GM12878 (cell line): ENCODE results near the gene PLCB4. TPM values are rescaled to one million over a fixed set of nuclear protein-coding genes. Genes with fewer than 3 reads are reported as not detected.

Source experiments
- ATAC-seq: fragments of 200-7000 bp; cut with Tn5 transposase; 3 replicates; pipeline ENCODE4 v1.9.1; 2020; ENCODE audit warnings: mild to moderate bottlenecking, moderate library complexity
- BruUV-seq: library from RNA; stranded (reverse); fragments of 400-500 nt; replicated peaks from 2 replicates; lab custom pipeline; 2021; lab: Mats Ljungman, UMichigan
- CTCF ChIA-PET: fragments of 300-600 bp; sonication (Branson Sonifier 250); formaldehyde crosslinking; extraction: SDS; loops from one replicate; lab custom pipeline; 2021; ENCODE audit warnings: inconsistent platforms; lab: Yijun Ruan, JAX
- POLR2A ChIA-PET: fragments of 350-600 bp; formaldehyde crosslinking; extraction: SDS; loops from one replicate; lab custom pipeline; 2021; ENCODE audit warnings: inconsistent platforms; lab: Charles Lee
- RAD21 ChIA-PET: fragments of 300-600 bp; sonication (Branson Sonifier 250); formaldehyde crosslinking; loops from one replicate; lab custom pipeline; 2023; ENCODE audit warnings: antibody characterized with exemption; ENCODE audit not compliant: unreplicated experiment; lab: Charles Lee
- SMC1A ChIA-PET: fragments of 300-600 bp; sonication (Branson Sonifier 250); formaldehyde crosslinking; loops from one replicate; lab custom pipeline; 2023; ENCODE audit not compliant: unreplicated experiment, uncharacterized antibody; lab: Charles Lee
- DNase-seq: peaks from one replicate; pipeline ENCODE4 v3.0.0-alpha.2; 2011; ENCODE audit warnings: low read depth, low spot score
- FAIRE-seq: peaks from 3 replicates; lab custom pipeline; 2011; peaks lifted over from hg19 to GRCh38; lab: Jason Lieb, UNC
- H2AFZ ChIP-seq: 2 replicates; pipeline ENCODE4 v1.6.0; 2011; ENCODE audit warnings: low read depth, low read length, control low read depth; ENCODE audit not compliant: control insufficient read depth
- H3K27ac ChIP-seq: 2 replicates; pipeline ENCODE4 v1.5.1; 2011; ENCODE audit warnings: control low read depth; ENCODE audit not compliant: control insufficient read depth, insufficient read depth
- H3K27me3 ChIP-seq, 2 experiments: replicated peaks in 1 of 2; 2 replicates each; pipeline versions ENCODE4 v1.6.0 to v1.6.1; 2011; ENCODE audit warnings: low read length in 1 of 2; ENCODE audit not compliant: control insufficient read depth in 2 of 2, insufficient read depth in 2 of 2
- H3K36me3 ChIP-seq, 2 experiments: 2 replicates each; pipeline ENCODE4 v1.5.1; 2011; ENCODE audit warnings: low read length in 1 of 2; ENCODE audit not compliant: control insufficient read depth in 2 of 2, insufficient read depth in 2 of 2
- H3K4me1 ChIP-seq: 2 replicates; pipeline ENCODE4 v1.6.1; 2011; ENCODE audit warnings: mild to moderate bottlenecking, low read length, moderate library complexity, mixed read lengths; ENCODE audit not compliant: control insufficient read depth, insufficient read depth
- H3K4me2 ChIP-seq: 2 replicates; pipeline ENCODE4 v1.6.0; 2011; ENCODE audit warnings: control low read depth; ENCODE audit not compliant: control insufficient read depth, insufficient read depth
- H3K4me3 ChIP-seq: fragments of 200-600 bp; sonication (generic); 2 replicates; pipeline ENCODE4 v1.5.1; 2016
- H3K79me2 ChIP-seq: 2 replicates; pipeline ENCODE4 v1.6.0; 2011; ENCODE audit warnings: low read length; ENCODE audit not compliant: control insufficient read depth, insufficient read depth
- H3K9ac ChIP-seq: 2 replicates; pipeline ENCODE4 v1.8.0; 2011; ENCODE audit warnings: low read length, control low read depth, mixed read lengths; ENCODE audit not compliant: control insufficient read depth, insufficient read depth
- H3K9me3 ChIP-seq: replicated peaks from 3 replicates; pipeline ENCODE4 v1.5.1; 2011; ENCODE audit warnings: mild to moderate bottlenecking, low read length; ENCODE audit not compliant: control insufficient read depth, insufficient read depth
- H4K20me1 ChIP-seq: 2 replicates; pipeline ENCODE4 v1.6.0; 2011; ENCODE audit not compliant: control insufficient read depth, insufficient read depth
- CBX5 ChIP-seq: sonication (generic); IDR thresholded peaks from 2 replicates; pipeline ENCODE4 v1.6.1; 2016; ENCODE audit warnings: low read depth, moderate library complexity, mild to moderate bottlenecking, inconsistent platforms
- HDGF ChIP-seq: fragments of 450-650 bp; IDR thresholded peaks from 2 replicates; pipeline ENCODE4 v1.6.1; 2016; ENCODE audit warnings: antibody characterized with exemption
- KAT2A ChIP-seq: conservative IDR thresholded peaks from 2 replicates; pipeline ENCODE4 v1.6.1; 2011; ENCODE audit warnings: low read depth, low read length; ENCODE audit not compliant: control insufficient read depth
- KDM1A ChIP-seq: fragments of 200-600 bp; sonication (generic); IDR thresholded peaks from 2 replicates; pipeline ENCODE4 v1.6.1; 2016; ENCODE audit warnings: borderline replicate concordance
- KLF5 ChIP-seq: fragments of 450-650 bp; IDR thresholded peaks from 2 replicates; pipeline ENCODE4 v1.6.1; 2014; ENCODE audit warnings: mild to moderate bottlenecking; ENCODE audit not compliant: partially characterized antibody
- MYB ChIP-seq: fragments of 150-350 bp; IDR thresholded peaks from 2 replicates; pipeline ENCODE4 v1.6.1; 2014; ENCODE audit warnings: mild to moderate bottlenecking, low read depth, low read length, borderline replicate concordance
- NFXL1 ChIP-seq: fragments of 450-650 bp; IDR thresholded peaks from 2 replicates; pipeline ENCODE4 v1.6.1; 2017; ENCODE audit warnings: antibody characterized with exemption, mild to moderate bottlenecking, borderline replicate concordance
- PAX5 ChIP-seq: IDR thresholded peaks from 2 replicates; pipeline ENCODE4 v1.6.1; 2011; ENCODE audit warnings: low read depth, low read length, borderline replicate concordance
- RBBP5 ChIP-seq: fragments of 200-600 bp; sonication (generic); conservative IDR thresholded peaks from 2 replicates; pipeline ENCODE4 v1.6.1; 2016
- STAT1 ChIP-seq: fragments of 450-650 bp; conservative IDR thresholded peaks from 2 replicates; pipeline ENCODE4 v1.6.1; 2014; ENCODE audit warnings: antibody characterized with exemption, mild to moderate bottlenecking
- SUPT20H ChIP-seq: IDR thresholded peaks from 2 replicates; pipeline ENCODE4 v1.6.1; 2011; ENCODE audit warnings: low read depth, mild to moderate bottlenecking, low read length, moderate library complexity, borderline replicate concordance; ENCODE audit not compliant: control insufficient read depth
- YY1 ChIP-seq: IDR thresholded peaks from 2 replicates; pipeline ENCODE4 v1.6.1; 2011; ENCODE audit warnings: low read depth, mild to moderate bottlenecking, low read length
- WGBS: methylation state at CpG from one replicate; pipeline ENCODE4 v1.1.6; 2016; ENCODE audit warnings: low lambda C conversion rate; ENCODE audit not compliant: insufficient replicate concordance, insufficient coverage; ENCODE audit errors: missing lambda C conversion rate; 5-methylcytosine and 5-hydroxymethylcytosine counted together
- in situ Hi-C: fragments of 300-500 bp; cut with MboI; formaldehyde crosslinking; loops from 9 replicates; pipeline ENCODE4 v1.14.3; 2018; ENCODE audit warnings: mixed read lengths
- intact Hi-C: fragments of 100-400 bp; cut with micrococcal nuclease; formaldehyde crosslinking; loops from one replicate; pipeline ENCODE4 v1.14.2; 2022; ENCODE audit not compliant: unreplicated experiment
- polyA plus RNA-seq, 11 experiments: library from polyadenylated mRNA; depleted of rRNA in 4 of 11; unstranded in 6 of 11; stranded (reverse) in 5 of 11; fragments of >200 nt; fragmentation: Nextera tagmentation in 4 of 11; fragmentation: Illumina TruSeq in 1 of 11; extraction: Ambion mirVana in 4 of 11; extraction: Trizol in 1 of 11; gene quantifications; 1 replicate in 1 of 11; 2 replicates in 10 of 11; pipeline versions ENCODE4 v1.2.1 to v1.2.3, GENCODE V29; 2011 to 2016; ENCODE audit warnings: inconsistent platforms in 2 of 11, missing spikeins in 2 of 11, low read depth in 1 of 11
- total RNA-seq, 4 experiments: library from RNA; depleted of rRNA in 3 of 4; stranded (reverse); fragments of >200 nt in 3 of 4; fragmentation: Illumina TruSeq in 1 of 4; extraction: Trizol in 1 of 4; gene quantifications; 2 replicates each; pipeline versions ENCODE4 v1.2.1 to v1.2.3, GENCODE V29; 2013 to 2021
- TF ChIP-seq, protein P1 (sequence below): fragments of 450-650 bp; IDR thresholded peaks from 2 replicates; pipeline ENCODE4 v1.6.1; 2014; ENCODE audit warnings: mild to moderate bottlenecking
- TF ChIP-seq, protein P2 (sequence below): fragments of 450-650 bp; IDR thresholded peaks from 2 replicates; pipeline ENCODE4 v1.6.1; 2016; ENCODE audit warnings: mild to moderate bottlenecking

Gene PLCB4
- total and polyA plus RNA-seq, 10 of the 15 experiments (the other 5 are each of a cell fraction or from before 2014, with no cell fraction given) = not detected

DNA sequence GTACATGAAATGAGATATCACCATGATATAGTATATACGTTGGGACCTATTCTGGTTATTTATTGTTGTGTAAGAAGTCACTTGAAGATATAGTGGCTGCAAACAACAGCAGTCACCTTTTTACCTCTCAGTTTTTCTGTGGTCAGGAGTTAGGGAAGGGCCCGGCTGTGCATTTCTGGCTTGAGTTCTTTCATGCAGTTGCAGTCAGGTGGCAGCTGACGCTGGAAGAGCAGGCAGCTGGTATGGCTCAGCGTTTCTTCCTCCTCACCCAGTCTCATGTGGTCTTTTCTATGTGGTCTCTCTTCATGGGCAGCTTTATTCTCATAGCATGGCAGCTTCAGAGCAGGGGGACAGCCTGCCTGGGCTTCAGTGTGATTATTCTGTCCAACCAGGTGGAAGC, 154.4 kb downstream of the PLCB4 start:
- Histone ChIP-seq H2AFZ (no peak overlapping the region), H3K4me3 (no peak overlapping the region), H3K79me2 (no peaks in the 10 kb centered on the region), H3K4me2 (no peak overlapping the region), H3K36me3 (no peaks in the 10 kb centered on the region), H3K27me3 (no peaks in the 10 kb centered on the region), H3K4me1 (no peaks in the 10 kb centered on the region), H3K9ac (no peak overlapping the region), H4K20me1 (no peaks in the 10 kb centered on the region), H3K27ac (no peak overlapping the region), H3K9me3 (no peaks in the 10 kb centered on the region)
- RAD21 ChIA-PET = no interaction called here
- TF ChIP-seq NFXL1 = no peak
- TF ChIP-seq KLF5 = no peak
- TF ChIP-seq, protein P1, sequence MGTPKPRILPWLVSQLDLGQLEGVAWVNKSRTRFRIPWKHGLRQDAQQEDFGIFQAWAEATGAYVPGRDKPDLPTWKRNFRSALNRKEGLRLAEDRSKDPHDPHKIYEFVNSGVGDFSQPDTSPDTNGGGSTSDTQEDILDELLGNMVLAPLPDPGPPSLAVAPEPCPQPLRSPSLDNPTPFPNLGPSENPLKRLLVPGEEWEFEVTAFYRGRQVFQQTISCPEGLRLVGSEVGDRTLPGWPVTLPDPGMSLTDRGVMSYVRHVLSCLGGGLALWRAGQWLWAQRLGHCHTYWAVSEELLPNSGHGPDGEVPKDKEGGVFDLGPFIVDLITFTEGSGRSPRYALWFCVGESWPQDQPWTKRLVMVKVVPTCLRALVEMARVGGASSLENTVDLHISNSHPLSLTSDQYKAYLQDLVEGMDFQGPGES = no peak
- TF ChIP-seq KAT2A = no peak
- no peak for TF ChIP-seq HDGF
- in situ Hi-C loops = no loop called here
- POLR2A ChIA-PET = no interaction called here
- CTCF ChIA-PET = interaction anchor here (0.8 kb wide), 1 partner anchor 386 kb away, joined by 3 read pairs; no protein-coding TSS in a partner anchor
- SMC1A ChIA-PET = no interaction called here
- ATAC-seq (no peak), DNase-seq (no peak), FAIRE-seq (no peak)
- no TSS peak for BruUV-seq
- WGBS = 28% methylated on average over 4 of the region's 4 CpGs
- intact Hi-C loops = no loop called here

DNA sequence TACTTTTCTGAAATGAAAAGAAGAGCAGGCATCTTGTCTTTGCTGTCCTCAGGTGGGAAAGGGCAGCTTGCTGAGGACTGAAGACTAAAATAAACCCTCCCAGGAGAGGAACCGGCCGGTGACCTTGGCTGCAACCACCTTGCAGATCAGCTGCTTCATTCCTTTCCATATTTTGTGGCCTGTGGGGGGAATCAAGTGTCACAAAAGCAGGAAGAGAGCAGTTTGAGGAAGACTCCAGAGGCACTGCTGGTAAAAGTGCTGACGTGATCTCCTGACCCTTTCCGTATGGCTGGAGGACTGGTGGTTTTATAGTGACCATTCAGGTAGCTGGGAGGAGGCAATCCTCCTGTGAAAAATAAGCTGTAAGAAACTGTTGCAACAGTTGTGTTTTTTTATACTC, 157.0 kb downstream of the PLCB4 start:
- Histone ChIP-seq H3K4me1 (no peaks in the 10 kb centered on the region), H3K36me3 (no peaks in the 10 kb centered on the region), H2AFZ (no peak overlapping the region), H3K9me3 (no peaks in the 10 kb centered on the region), H3K79me2 (no peaks in the 10 kb centered on the region), H3K4me2 (no peak overlapping the region), H3K4me3 (no peak overlapping the region), H3K27me3 (no peaks in the 10 kb centered on the region), H4K20me1 (no peaks in the 10 kb centered on the region), H3K9ac (no peak overlapping the region), H3K27ac (no peak overlapping the region)
- in situ Hi-C loops = no loop called here
- FAIRE-seq (no peak), DNase-seq (no peak), ATAC-seq (no peak)
- SMC1A ChIA-PET = no interaction called here
- BruUV-seq = no TSS peak
- POLR2A ChIA-PET = interaction anchor here (1.4 kb wide), 1 partner anchor 11 kb away, joined by 4 read pairs; no protein-coding TSS in a partner anchor
- WGBS = 64% methylated on average over 4 of the region's 4 CpGs
- intact Hi-C loops = no loop called here
- RAD21 ChIA-PET = no interaction called here
- CTCF ChIA-PET = no interaction called here
- TF ChIP-seq YY1 (no peak), KAT2A (no peak), MYB (no peak), PAX5 (no peak), KDM1A (no peak), SUPT20H (no peak), STAT1 (no peak), CBX5 (no peak), RBBP5 (no peak)
- TF ChIP-seq, protein P2, sequence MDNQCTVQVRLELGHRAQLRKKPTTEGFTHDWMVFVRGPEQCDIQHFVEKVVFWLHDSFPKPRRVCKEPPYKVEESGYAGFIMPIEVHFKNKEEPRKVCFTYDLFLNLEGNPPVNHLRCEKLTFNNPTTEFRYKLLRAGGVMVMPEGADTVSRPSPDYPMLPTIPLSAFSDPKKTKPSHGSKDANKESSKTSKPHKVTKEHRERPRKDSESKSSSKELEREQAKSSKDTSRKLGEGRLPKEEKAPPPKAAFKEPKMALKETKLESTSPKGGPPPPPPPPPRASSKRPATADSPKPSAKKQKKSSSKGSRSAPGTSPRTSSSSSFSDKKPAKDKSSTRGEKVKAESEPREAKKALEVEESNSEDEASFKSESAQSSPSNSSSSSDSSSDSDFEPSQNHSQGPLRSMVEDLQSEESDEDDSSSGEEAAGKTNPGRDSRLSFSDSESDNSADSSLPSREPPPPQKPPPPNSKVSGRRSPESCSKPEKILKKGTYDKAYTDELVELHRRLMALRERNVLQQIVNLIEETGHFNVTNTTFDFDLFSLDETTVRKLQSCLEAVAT = no peak
